NT2/D1 (cell line): ENCODE measurements around the gene RNF130.

Experiments
- DNase-seq: peaks from one replicate; pipeline ENCODE4 v3.0.0-alpha.2; 2011; ENCODE audit warnings: low read depth, low spot score
- H3K27me3 ChIP-seq: 2 replicates; pipeline ENCODE4 v1.6.0; 2011; ENCODE audit warnings: mild to moderate bottlenecking; ENCODE audit not compliant: insufficient read length, insufficient read depth
- H3K36me3 ChIP-seq: 2 replicates; pipeline ENCODE4 v1.6.1; 2011; ENCODE audit warnings: mild to moderate bottlenecking, low read length, mixed read lengths; ENCODE audit not compliant: insufficient read depth, insufficient read length
- H3K4me1 ChIP-seq: 2 replicates; pipeline ENCODE4 v1.5.1; 2011; ENCODE audit not compliant: insufficient read depth, insufficient read length
- H3K4me3 ChIP-seq: 2 replicates; pipeline ENCODE4 v1.5.1; 2011; ENCODE audit warnings: low read depth; ENCODE audit not compliant: insufficient read length
- H3K9ac ChIP-seq: 2 replicates; pipeline ENCODE4 v1.6.0; 2011; ENCODE audit warnings: low read depth; ENCODE audit not compliant: insufficient read length
- H3K9me3 ChIP-seq: 2 replicates; pipeline ENCODE4 v1.5.1; 2011; ENCODE audit warnings: mild to moderate bottlenecking, low read length; ENCODE audit not compliant: insufficient read depth
- SUZ12 ChIP-seq: IDR thresholded peaks from 2 replicates; pipeline ENCODE4 v1.6.1; 2011; ENCODE audit not compliant: insufficient read length, insufficient read depth; ENCODE audit errors: extremely low read depth
- YY1 ChIP-seq: IDR thresholded peaks from 2 replicates; pipeline ENCODE4 v1.6.1; 2011; ENCODE audit not compliant: insufficient read length, insufficient read depth
- ZNF274 ChIP-seq: IDR thresholded peaks from 2 replicates; pipeline ENCODE4 v1.6.1; 2011; ENCODE audit warnings: mild to moderate bottlenecking, low read depth, low read length

RNF130 gene

DNA sequence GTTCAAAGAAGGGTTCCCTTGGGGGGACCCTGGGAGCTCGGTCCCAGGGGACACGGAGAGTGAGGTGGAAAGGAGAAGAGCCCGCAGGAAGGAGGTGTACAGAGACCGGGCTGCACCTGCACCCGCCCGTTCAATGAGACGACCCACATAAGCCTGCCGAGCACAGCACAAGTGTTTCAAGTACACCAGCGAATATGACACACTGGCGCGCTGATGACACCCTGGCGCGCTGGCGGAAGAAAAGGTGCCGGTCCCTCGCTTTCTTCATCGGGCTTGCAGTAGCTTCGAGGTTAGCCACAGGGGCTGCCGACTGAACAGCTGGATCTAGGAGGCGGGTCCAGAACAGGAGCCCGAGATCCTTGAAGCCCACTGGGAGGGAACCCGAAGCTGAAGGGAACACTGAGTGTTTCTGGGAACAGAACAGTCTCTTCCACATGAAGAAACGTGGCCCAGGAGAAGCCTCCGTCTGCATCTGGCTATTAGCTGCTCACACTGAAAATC is 165.2 kb downstream of the RNF130 start:
- Histone ChIP-seq H3K36me3 (peaks cover 42% of the 10 kb centered on the region), H3K4me3 (no peak overlapping the region), H3K4me1 (peaks cover 9% of the 10 kb centered on the region), H3K9me3 (no peaks in the 10 kb centered on the region), H3K27me3 (no peaks in the 10 kb centered on the region), H3K9ac (peak overlapping the region; percentile 83)
- DNase-seq = no peak
- TF ChIP-seq ZNF274 = no peak
- no peak for TF ChIP-seq SUZ12

DNA sequence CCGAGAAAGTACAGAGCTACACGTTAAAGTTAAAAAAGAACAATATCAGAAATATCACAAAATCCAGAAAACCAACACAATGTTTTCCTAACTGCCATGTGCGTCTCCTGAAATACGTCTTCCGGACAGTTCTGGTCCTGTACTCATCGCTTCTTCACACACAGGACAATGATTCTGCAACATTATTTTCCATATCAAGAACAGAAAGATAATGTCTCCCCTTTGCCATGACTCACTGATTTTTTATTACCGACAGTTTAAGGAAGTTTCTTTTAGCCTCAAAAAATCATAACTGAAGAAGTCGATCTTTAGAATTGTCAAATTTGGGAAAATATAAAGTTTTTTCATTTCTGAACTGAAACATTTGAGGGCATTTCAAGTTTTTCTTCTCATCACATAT is 166.4 kb downstream of the RNF130 start:
- Histone ChIP-seq H3K9me3 (no peaks in the 10 kb centered on the region), H3K36me3 (peaks cover 49% of the 10 kb centered on the region), H3K9ac (no peak overlapping the region), H3K4me1 (peaks cover 9% of the 10 kb centered on the region), H3K27me3 (no peaks in the 10 kb centered on the region), H3K4me3 (no peak overlapping the region)
- DNase-seq = no peak
- TF ChIP-seq YY1 = no peak
